ENCODE data around the gene GPC6.
A peak's percentile ranks its signal among the peaks of the same experiment; 100 is the strongest.

Gene GPC6

DNA sequence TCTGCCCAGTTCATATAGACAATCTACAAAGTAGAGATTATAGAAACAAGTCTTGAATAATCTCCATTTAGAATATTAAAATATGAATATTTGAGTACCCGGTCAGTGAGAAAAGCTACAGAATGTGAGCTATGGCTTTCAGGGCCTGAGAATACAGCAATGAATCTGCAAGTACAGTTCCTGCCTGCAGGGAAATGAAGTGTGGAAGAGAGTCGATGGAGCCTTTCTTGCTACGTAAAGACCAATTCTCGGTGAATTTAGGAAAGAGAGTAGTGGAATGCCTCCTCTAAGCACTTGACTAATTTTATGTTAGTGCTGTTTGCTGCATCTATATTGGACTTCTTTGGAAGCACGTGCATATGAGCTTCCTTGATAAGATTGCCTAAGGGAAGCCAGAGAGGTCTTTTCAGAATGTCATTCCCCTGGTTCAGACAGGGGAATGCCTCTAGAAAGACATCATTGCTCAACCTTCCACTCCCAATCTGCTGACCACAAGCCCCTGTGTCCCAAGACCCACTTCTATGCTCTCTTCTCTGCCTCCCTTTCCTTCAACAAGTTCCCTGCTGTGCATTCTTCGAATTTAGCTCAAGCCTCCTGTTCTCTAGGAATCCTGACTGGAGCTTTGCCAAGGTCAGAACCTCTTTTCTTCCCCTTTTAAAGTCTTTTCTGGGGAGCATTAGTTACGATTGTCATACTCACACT lies 41.9 kb downstream of the GPC6 start:
- H3K27ac ChIP-seq = no peak overlapping the region
- TF ChIP-seq, protein P1, sequence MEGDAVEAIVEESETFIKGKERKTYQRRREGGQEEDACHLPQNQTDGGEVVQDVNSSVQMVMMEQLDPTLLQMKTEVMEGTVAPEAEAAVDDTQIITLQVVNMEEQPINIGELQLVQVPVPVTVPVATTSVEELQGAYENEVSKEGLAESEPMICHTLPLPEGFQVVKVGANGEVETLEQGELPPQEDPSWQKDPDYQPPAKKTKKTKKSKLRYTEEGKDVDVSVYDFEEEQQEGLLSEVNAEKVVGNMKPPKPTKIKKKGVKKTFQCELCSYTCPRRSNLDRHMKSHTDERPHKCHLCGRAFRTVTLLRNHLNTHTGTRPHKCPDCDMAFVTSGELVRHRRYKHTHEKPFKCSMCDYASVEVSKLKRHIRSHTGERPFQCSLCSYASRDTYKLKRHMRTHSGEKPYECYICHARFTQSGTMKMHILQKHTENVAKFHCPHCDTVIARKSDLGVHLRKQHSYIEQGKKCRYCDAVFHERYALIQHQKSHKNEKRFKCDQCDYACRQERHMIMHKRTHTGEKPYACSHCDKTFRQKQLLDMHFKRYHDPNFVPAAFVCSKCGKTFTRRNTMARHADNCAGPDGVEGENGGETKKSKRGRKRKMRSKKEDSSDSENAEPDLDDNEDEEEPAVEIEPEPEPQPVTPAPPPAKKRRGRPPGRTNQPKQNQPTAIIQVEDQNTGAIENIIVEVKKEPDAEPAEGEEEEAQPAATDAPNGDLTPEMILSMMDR (conservative IDR thresholded peaks at IDR 0.05) = no peak

DNA sequence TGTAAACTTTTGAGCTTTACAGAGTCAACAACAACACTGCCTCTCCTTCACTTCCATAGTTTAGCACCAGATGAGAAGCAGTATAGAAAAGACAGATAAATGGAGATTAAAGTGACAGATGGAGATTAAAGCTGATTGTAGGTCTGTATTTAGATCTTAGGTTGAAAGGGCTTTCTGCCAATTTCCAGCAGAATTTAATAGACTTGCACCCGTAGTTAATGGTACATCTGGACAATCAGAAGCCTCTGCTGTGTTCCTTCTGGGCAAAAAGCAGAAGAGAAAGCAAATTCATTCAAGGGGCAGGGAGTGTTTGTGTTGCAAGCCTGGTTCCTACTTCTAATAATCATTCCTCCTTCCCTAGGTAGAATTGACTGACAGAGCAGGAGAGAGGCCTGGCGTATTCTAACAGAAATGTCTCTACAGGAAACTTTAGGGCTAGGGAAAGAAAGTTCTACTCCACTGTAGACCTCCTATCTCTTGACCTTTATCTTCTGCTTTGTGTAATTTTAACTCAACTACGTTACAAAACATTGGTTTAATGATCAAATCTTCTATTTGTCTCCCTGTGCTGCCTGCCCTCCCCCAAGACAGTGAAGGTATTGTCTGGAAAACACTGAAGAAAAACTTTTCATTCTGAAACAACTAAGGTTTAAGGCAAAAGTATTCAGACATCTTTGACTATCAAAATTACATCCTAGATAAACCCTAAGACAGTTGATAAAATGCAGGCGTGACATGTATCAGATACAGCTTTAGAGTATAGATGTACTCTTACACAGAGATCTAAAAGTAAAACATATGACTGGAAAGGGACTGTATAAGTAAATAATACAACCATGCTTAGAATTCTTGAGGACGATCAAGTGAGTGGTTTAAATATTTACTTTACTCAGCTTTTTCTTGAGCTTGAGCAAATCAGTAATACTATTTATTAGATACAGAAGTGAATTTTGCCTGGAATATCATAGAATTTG lies 44.4 kb downstream of the GPC6 start:
- peak overlapping the region; percentile 16; the same call in 1 of the 2 replicates for H3K27ac ChIP-seq
- TF ChIP-seq, protein P1 (conservative IDR thresholded peaks at IDR 0.05) = no peak

DNA sequence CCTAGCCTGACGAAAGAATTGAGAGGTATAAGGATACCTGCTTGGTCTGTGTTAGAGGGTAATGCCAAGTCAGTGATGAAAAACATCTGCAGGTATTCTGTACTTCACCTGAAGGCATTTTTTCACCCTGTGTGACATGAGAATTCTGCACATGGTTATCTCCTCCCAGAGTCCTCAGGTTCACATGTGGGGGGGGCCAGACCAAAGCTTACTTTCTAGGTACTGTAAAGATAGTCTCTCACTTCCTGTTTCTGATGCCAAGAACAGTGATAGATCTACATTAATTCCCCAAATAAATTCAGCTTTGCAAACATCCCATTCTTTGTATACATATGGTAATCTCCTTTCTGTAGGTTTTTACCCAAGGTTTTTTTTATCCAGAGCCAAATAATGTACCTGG lies 53.4 kb downstream of the GPC6 start:
- H3K27ac ChIP-seq = no peak overlapping the region
- TF ChIP-seq, protein P1 (conservative IDR thresholded peaks at IDR 0.05) = no peak

DNA sequence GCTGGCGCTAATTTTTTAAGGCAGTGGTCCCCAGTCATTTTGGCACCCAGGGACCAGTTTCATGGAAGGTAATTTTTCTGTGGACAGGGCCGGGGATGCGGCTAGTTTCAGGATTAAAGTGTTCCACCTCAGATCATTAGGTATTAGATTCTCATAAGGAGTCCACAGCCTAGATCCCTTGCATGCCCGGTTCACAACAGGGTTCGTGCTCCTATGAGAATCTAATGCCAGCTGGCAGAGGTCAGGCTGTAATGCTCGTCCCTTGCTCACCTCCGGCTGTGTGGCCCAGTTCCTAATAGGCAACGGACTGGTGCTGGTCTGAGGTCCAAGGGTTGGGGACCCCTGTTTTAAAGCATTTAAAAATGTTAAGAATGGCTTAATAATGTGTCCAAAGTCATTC lies 54.1 kb downstream of the GPC6 start:
- TF ChIP-seq, protein P1 (conservative IDR thresholded peaks at IDR 0.05) = no peak

DNA sequence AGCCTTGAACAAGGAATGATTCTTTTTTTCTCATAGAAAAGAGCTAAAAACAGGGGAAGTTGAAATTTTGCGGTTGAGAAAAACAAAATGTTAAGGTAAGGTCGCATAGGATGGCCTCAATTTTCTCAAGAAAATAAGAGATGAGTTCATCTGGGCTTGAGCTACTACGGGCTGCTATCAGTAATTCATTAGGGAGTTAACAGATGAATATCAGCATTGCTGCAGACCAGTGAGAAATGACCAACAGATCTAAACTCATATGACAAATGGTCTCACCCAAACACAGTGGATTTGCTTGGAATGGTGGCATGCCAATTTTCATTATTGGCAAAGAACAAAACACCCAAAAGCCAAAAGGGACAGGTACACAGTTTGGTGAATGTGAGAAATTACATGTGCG lies 56.6 kb downstream of the GPC6 start:
- TF ChIP-seq, protein P1 (conservative IDR thresholded peaks at IDR 0.05) = no peak
- H3K27ac ChIP-seq = no peak overlapping the region

More for the DNA sequence above, 54.1 kb downstream of the GPC6 start:
- no peak overlapping the region for H3K27ac ChIP-seq

DNA sequence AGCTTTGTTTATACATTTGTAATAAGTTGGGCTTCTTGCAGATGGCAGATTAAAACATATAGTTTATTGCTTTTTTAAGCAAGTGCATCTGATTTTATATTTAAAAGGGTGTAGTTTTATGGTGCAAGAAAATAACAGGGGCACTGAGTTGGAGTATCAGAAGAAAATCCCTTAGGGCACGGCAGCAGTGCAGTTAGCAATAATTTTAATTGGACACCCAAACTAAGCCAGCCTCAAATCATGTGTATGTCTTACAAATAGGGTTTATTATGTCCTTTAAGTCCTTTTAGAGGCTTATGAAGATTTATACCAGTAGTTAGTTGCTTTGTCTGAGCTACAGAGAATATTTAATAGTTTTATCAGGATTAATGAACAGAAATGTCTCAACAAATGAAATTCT lies 57.5 kb downstream of the GPC6 start:
- no peak overlapping the region for H3K27ac ChIP-seq
- TF ChIP-seq, protein P1 (conservative IDR thresholded peaks at IDR 0.05) = no peak

DNA sequence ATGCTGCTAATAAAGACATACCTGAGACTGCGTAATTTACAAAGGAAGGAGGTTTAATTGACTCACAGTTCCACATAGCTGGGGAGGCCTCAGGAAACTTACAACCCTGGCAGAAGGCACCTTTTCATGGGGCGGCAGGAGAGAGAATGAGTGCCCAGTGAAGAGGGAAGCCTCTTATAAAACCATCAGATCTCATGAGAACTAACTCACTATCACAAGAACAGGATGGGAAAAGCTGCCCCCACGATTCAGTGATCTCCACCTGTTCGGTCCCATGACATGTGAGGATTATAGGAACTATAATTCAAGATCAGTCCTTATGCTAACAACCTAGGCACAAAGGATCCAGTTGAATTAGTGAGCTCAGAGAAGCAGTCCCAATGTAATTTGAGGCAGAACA lies 59.4 kb downstream of the GPC6 start:
- TF ChIP-seq, protein P1 (conservative IDR thresholded peaks at IDR 0.05) = no peak
- no peak overlapping the region for H3K27ac ChIP-seq
